ENCODE data around the gene CD82.

- TF ChIP-seq EZH2 (IDR thresholded peaks at IDR 0.05) = no peak
- TF ChIP-seq CTCF (IDR thresholded peaks at IDR 0.05) = no peak
- TF ChIP-seq EZH2phosphoT487 (IDR thresholded peaks at IDR 0.05) = no peak
Measured at GRCh38 chr11:44602891-44603310, 37.4 kb downstream of the CD82 start.
